HEK293 (cell line): ENCODE data around the gene FFAR1.

Experiments
- CTCF ChIA-PET: fragments of 350-600 bp; formaldehyde crosslinking; extraction: SDS; loops from one replicate; lab custom pipeline; 2021; ENCODE audit warnings: antibody characterized with exemption; lab: Yijun Ruan, JAX
- POLR2A ChIA-PET: fragments of 300-600 bp; formaldehyde crosslinking; extraction: SDS; loops from one replicate; lab custom pipeline; 2020; ENCODE audit warnings: antibody characterized with exemption, inconsistent platforms; lab: Yijun Ruan, JAX
- H3K27ac ChIP-seq: fragments of 200-500 bp; sonication (Bioruptor generic); 2 replicates; pipeline ENCODE4 v1.5.1; 2014; ENCODE audit warnings: low read depth, low read length, control low read depth, inconsistent platforms; ENCODE audit errors: extremely low read depth
- H3K36me3 ChIP-seq, 2 experiments: fragments of 200-500 bp in 1 of 2; sonication (Bioruptor generic) in 1 of 2; 1 replicate in 1 of 2; 2 replicates in 1 of 2; pipeline ENCODE4 v1.5.1; 2014 to 2017; ENCODE audit warnings: inconsistent platforms in 2 of 2, low read length in 2 of 2; ENCODE audit not compliant: control insufficient read depth in 2 of 2, insufficient read depth in 1 of 2
- H3K4me1 ChIP-seq: fragments of 200-500 bp; sonication (Bioruptor generic); 2 replicates; pipeline ENCODE4 v1.5.1; 2014; ENCODE audit warnings: mild to moderate bottlenecking, low read length, inconsistent platforms; ENCODE audit not compliant: control insufficient read depth, insufficient read depth
- H3K4me3 ChIP-seq: 2 replicates; pipeline ENCODE4 v1.5.1; 2011; ENCODE audit warnings: low read depth, mild to moderate bottlenecking, control low read depth, low read length, moderate library complexity
- H3K9me3 ChIP-seq: fragments of 200-500 bp; sonication (Bioruptor generic); 2 replicates; pipeline ENCODE4 v1.5.1; 2014; ENCODE audit warnings: low read depth, low read length, inconsistent platforms; ENCODE audit not compliant: control insufficient read depth, insufficient read depth
- CTCF ChIP-seq: fragments of 450-650 bp; formaldehyde crosslinking; IDR thresholded peaks from 2 replicates; pipeline ENCODE4 v1.5.1; 2016; ENCODE audit warnings: missing biosample characterization, missing genetic modification characterization
- ELK4 ChIP-seq: IDR thresholded peaks from 2 replicates; pipeline ENCODE4 v1.6.1; 2011; ENCODE audit warnings: mild to moderate bottlenecking, low read depth, low read length, borderline replicate concordance
- GLI2 ChIP-seq: fragments of 450-650 bp; formaldehyde crosslinking; IDR thresholded peaks from 2 replicates; pipeline ENCODE4; 2017; ENCODE audit warnings: missing biosample characterization, missing genetic modification characterization, low read depth, borderline replicate concordance
- RBAK ChIP-seq: fragments of 450-650 bp; formaldehyde crosslinking; IDR thresholded peaks from 2 replicates; pipeline ENCODE4 v1.5.1; 2016; ENCODE audit warnings: missing biosample characterization, missing genetic modification characterization
- SCRT1 ChIP-seq: fragments of 450-650 bp; formaldehyde crosslinking; IDR thresholded peaks from 2 replicates; pipeline ENCODE4 v1.5.1; 2016; ENCODE audit warnings: missing biosample characterization, missing genetic modification characterization, borderline replicate concordance
- YY2 ChIP-seq: fragments of 450-650 bp; formaldehyde crosslinking; IDR thresholded peaks from 2 replicates; pipeline ENCODE4 v1.5.1; 2016; ENCODE audit warnings: missing biosample characterization, missing genetic modification characterization
- ZBTB20 ChIP-seq: fragments of 450-650 bp; formaldehyde crosslinking; IDR thresholded peaks from 2 replicates; pipeline ENCODE4 v1.5.1; 2016; ENCODE audit warnings: missing biosample characterization, missing genetic modification characterization
- ZBTB48 ChIP-seq: fragments of 450-650 bp; formaldehyde crosslinking; IDR thresholded peaks from 2 replicates; pipeline ENCODE4 v1.5.1; 2016; ENCODE audit warnings: missing biosample characterization, missing genetic modification characterization
- ZIC2 ChIP-seq: fragments of 450-650 bp; formaldehyde crosslinking; IDR thresholded peaks from 2 replicates; pipeline ENCODE4 v1.5.1; 2016; ENCODE audit warnings: missing biosample characterization, missing genetic modification characterization
- ZNF133 ChIP-seq: fragments of 450-650 bp; formaldehyde crosslinking; IDR thresholded peaks from 2 replicates; pipeline ENCODE4 v1.5.1; 2016; ENCODE audit warnings: missing biosample characterization, missing genetic modification characterization
- ZNF146 ChIP-seq: fragments of 450-650 bp; formaldehyde crosslinking; IDR thresholded peaks from 2 replicates; pipeline ENCODE4 v1.5.1; 2016; ENCODE audit warnings: missing biosample characterization, missing genetic modification characterization
- ZNF24 ChIP-seq: fragments of 450-650 bp; formaldehyde crosslinking; IDR thresholded peaks from 2 replicates; pipeline ENCODE4 v1.5.1; 2016; ENCODE audit warnings: missing biosample characterization, missing genetic modification characterization
- ZNF280D ChIP-seq: fragments of 450-650 bp; formaldehyde crosslinking; IDR thresholded peaks from 2 replicates; pipeline ENCODE4 v1.5.1; 2016; ENCODE audit warnings: missing biosample characterization, missing genetic modification characterization
- ZNF350 ChIP-seq: fragments of 450-650 bp; formaldehyde crosslinking; IDR thresholded peaks from 2 replicates; pipeline ENCODE4 v1.5.0; 2017; ENCODE audit warnings: missing biosample characterization, mild to moderate bottlenecking, missing genetic modification characterization
- ZNF473 ChIP-seq: fragments of 450-650 bp; formaldehyde crosslinking; IDR thresholded peaks from 2 replicates; pipeline ENCODE4 v1.5.1; 2017; ENCODE audit warnings: missing biosample characterization, missing genetic modification characterization
- ZNF521 ChIP-seq: fragments of 450-650 bp; formaldehyde crosslinking; IDR thresholded peaks from 2 replicates; pipeline ENCODE4 v1.5.1; 2017; ENCODE audit warnings: missing biosample characterization, mild to moderate bottlenecking, missing genetic modification characterization
- ZNF580 ChIP-seq: fragments of 450-650 bp; formaldehyde crosslinking; IDR thresholded peaks from 2 replicates; pipeline ENCODE4 v1.5.1; 2016; ENCODE audit warnings: missing biosample characterization, missing genetic modification characterization
- ZNF664 ChIP-seq: fragments of 450-650 bp; formaldehyde crosslinking; IDR thresholded peaks from 2 replicates; pipeline ENCODE4 v1.5.1; 2016; ENCODE audit warnings: missing biosample characterization, missing genetic modification characterization
- ZNF677 ChIP-seq: fragments of 450-650 bp; IDR thresholded peaks from 2 replicates; pipeline ENCODE4 v1.5.0; 2018; ENCODE audit warnings: missing biosample characterization, mild to moderate bottlenecking, missing genetic modification characterization, moderate library complexity

Gene FFAR1

GRCh38 chr19:35321291-35321690, 26.4 kb upstream of the FFAR1 start (continued):
- TF ChIP-seq ZNF521 (tag by site-specific recombination) (no peak), ZBTB20 (tag by site-specific recombination) (no peak), ZNF677 (no peak)

- TF ChIP-seq ZNF580 (peak; percentile 93), ZNF133 (0 out of 2 replicates have a peak, but pooled peaks have one; percentile 20), ZNF664 (tag by site-specific recombination) (0 out of 2 replicates have a peak, but pooled peaks have one; percentile 38), SCRT1 (tag by site-specific recombination) (no peak), ELK4 (no peak), ZNF146 (peak; percentile 100), ZNF280D (peak; percentile 88; the same call in 1 of the 2 replicates)
- TF ChIP-seq, all 188 proteins: peak for 5
- Histone ChIP-seq H3K4me1 (no peaks in the 10 kb centered on the region), H3K9me3 (peaks cover 4% of the 10 kb centered on the region; the same call in 1 of the 2 replicates), H3K36me3 (no peaks in the 10 kb centered on the region), H3K4me3 (no peak overlapping the region), H3K27ac (no peak overlapping the region)
- POLR2A ChIA-PET, result no interaction called here
- CTCF ChIA-PET, result interaction anchor here (1.1 kb wide), 1 partner anchor 31 kb away, joined by 3 read pairs; no protein-coding TSS in a partner anchor
These were observed 25.7 kb upstream of the FFAR1 start for GRCh38 chr19:35322014-35322413.

GRCh38 chr19:35327642-35328041, 20.1 kb upstream of the FFAR1 start:
- TF ChIP-seq YY2, result no peak
- no peak for TF ChIP-seq RBAK (tag by site-specific recombination)
- 0 out of 2 replicates have a peak, but pooled peaks have one; percentile 17 for TF ChIP-seq CTCF
- TF ChIP-seq ZNF677, result no peak
- ChIA-PET POLR2A (no interaction called here), CTCF (interaction anchor here (0.6 to 2.9 kb wide), 7 partner anchors 15 to 186 kb away, joined by 3 to 16 read pairs (median 4); no protein-coding TSS in a partner anchor)
- Histone ChIP-seq H3K4me3 (no peak overlapping the region), H3K9me3 (no peaks in the 10 kb centered on the region), H3K4me1 (no peaks in the 10 kb centered on the region), H3K27ac (no peak overlapping the region), H3K36me3 (no peaks in the 10 kb centered on the region)

GRCh38 chr19:35328851-35329285, 18.8 kb upstream of the FFAR1 start, which contains the start of gene CD22:
Gene CD22 (plus strand): TSS chr19:35329187. CDS start chr19:35332041, 2,854 bp downstream.
- H3K4me1 ChIP-seq, result no peaks in the 10 kb centered on the region
- TF ChIP-seq GLI2 (tag by site-specific recombination) (no peak), ZNF350 (tag by site-specific recombination) (no peak), ZIC2 (tag by site-specific recombination) (no peak), ZNF473 (tag by site-specific recombination) (no peak), ZNF24 (tag by site-specific recombination) (no peak), ZBTB48 (tag by site-specific recombination) (no peak)
- H3K36me3 ChIP-seq, result no peaks in the 10 kb centered on the region
- H3K9me3 ChIP-seq, result no peaks in the 10 kb centered on the region
- no peak within 1 kb of the TSS for H3K4me3 ChIP-seq
- no peak within 1 kb of the TSS for H3K27ac ChIP-seq
- POLR2A ChIA-PET, result no interaction called here
- CTCF ChIA-PET, result interaction anchor here (2.9 kb wide), 1 partner anchor 166 kb away, joined by 16 read pairs; no protein-coding TSS in a partner anchor
